GM18858 (cell line): ENCODE data around the gene SLC49A3.
"Not testable (repeated sequence)": the region's sequence is repeated elsewhere in the genome, so short reads cannot be mapped to it uniquely, and the experiment has no call there.

Experiments
- ATAC-seq: cut with Tn5 transposase; IDR thresholded peaks from one replicate; pipeline ENCODE4 v1.9.1; 2021; ENCODE audit not compliant: unreplicated experiment

The SLC49A3 gene

GRCh38 chr4:703336-704197 is 14.6 kb upstream of the SLC49A3 start:
- no peak for ATAC-seq

GRCh38 chr4:702618-703048 is 13.7 kb upstream of the SLC49A3 start:
- no peak for ATAC-seq

DNA sequence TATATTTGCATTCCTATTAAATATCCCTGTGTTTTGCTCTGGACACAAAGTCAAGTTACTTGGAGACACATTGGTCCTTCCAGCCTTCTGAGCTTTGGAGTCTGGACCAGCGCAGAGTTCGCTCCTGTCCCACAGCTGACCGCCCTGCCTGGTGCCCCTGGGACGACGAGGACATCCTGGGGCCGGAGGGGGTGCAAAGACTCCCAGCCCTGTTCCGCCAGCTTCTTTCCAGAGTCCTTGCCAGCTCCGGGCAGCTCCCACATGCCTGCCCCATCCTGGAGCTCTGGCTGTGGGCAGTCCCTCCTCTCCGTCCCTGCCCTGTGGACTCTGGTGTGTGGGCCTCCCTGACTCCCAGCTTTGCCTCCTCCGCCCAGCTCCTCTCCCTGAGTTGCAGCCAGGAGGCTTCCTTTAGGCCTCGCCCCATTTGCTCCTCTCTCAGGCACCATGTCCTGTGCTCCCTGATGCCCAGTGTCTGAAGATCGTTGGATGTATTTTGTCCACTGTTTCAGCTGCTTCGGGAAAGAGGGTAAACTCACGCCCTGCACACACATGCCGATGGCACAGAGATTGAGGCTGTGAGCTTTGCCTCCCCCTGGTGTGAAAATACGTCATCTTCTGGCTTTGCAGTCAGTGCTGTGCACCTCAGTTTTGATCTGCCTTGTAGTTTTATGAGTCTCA is 11.8 kb upstream of the SLC49A3 start:
- no peak for ATAC-seq

- no peak for ATAC-seq
Measured at GRCh38 chr4:699816-700580, 11.0 kb upstream of the SLC49A3 start.

DNA sequence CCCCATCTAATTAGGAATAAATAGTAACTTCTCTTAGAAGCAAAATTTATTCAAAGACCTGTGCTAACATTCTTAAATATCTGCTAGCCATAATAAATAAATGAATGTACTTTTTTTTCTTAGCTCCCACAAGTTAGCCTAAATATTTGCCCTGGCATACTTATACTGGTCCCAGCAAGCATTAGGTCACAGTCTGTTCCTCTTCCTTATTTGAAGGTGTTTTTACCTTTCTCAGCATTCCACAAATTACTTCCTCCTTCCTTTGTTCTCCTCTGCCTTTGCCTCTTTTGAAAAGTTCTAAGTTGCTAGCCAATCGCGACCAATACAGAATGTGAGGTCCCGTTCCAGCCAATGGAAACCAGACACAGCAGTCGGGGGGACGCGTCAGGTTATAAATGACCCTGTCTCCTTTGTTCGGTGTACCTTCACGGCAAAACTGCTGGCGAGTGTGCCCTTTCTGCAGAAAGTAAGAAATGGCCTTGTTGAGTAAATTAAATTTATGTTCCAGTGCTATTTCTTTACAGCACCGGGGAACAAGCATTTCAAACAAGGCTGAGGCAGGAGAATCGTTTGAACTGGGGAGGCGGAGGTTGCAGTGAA is 5.5 kb upstream of the SLC49A3 start:
- ATAC-seq: not testable (repeated sequence)

- no peak for ATAC-seq
Measured at GRCh38 chr4:692771-693554, 4.0 kb upstream of the SLC49A3 start.

GRCh38 chr4:689723-690122 is 772 bp upstream of the SLC49A3 start:
- ATAC-seq: no peak

GRCh38 chr4:687971-688853 is 739 bp downstream of the SLC49A3 start:
- ATAC-seq: no peak

GRCh38 chr4:687048-687970 is 1.6 kb downstream of the SLC49A3 start:
- ATAC-seq: no peak

- ATAC-seq: no peak
Measured at GRCh38 chr4:686413-687040, 2.4 kb downstream of the SLC49A3 start.

DNA sequence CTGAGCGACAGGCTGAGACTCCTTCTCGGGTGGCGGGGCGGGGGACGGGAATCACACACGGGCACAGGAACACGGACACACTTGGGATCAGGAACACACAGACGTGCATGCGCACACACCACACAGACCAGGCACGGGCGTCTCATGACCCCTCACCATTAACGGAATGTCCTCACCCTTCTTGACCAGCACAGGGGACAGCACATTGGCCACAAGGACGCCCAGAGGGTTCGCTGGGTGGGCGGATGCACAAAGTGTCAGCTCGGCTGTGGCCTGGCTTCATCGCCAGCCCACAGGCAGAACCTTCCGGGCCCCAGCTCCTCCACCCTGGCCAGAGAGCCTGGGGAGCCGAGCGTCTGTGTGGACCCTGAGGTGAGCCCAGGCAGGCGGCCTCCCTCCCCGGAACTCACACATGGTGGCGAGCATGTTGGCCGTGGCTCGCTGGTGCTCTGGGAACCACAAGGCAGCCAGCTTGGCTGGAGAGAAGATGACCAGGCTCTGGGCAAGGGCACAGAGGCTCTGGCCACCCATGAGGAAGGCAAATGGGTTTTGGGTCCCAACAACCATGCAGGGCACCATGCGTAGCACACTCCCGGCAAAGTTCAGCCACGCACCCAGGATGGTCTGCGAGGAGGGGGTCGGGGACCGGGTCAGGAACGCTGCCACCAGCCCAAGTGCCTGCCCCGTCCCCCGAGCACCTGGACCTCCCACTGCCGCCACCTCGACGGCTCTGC is 3.1 kb downstream of the SLC49A3 start:
- ATAC-seq: no peak

DNA sequence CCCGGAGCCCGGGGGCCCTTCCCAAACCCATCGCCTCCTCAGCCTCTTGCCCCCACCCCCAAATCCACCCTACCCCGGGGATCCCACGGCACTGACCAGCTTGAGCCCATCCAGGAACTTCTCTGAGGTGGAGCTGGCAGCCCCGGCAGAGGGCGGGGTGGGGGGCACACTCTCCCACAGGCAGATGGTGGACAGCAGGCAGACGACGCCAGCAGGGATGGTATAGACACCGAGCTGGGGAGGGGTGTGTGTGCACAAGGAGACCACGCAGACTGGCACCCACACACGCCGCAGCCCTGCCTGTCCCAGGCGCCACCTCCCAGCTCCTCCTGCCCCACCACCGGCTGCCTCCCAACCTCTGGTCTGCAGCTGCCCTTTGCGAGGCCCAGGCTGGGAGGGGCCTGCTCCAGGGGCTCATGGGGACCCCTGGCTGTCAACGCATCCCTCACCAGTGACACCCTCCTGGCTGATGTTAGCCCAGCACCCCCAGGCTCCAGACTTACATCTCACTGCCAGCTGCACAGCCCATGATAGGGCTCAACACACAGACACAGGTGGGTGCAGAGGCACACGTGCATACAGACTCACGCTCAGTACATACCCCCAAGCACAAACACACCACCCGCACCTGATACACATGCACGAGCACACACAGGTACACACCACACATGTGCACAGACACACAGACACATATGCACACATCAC is 4.2 kb downstream of the SLC49A3 start:
- no peak for ATAC-seq

DNA sequence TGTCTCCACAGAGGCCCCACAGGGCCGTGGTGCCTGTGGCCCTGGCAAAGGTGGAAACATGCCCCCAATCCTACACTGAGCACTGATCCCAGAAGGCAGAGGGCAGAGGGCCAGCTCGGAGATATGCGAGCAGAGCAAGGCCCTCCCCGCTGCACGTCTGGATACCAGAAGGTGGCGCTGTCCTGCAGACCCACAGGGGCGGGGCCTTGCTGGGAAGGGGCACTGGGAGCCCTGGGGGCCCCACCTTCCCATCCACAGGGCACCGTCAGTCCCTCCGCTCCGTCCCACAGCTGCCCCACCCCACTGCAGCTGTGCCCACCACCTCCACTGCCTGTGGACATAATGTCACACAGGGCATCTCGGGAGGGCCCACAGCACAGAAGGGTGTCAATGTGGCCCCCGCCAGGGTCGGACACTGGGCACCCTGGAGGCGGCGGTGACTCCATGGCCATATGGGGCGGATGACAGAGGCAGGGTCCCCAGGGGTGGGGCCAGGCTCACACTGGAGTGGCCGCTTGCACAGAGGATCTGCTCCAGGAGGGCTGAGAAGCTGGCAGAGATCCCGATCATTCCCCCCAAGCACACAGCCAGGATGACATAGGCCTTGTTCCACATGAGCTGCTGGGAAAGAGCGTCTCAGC is 4.8 kb downstream of the SLC49A3 start:
- no peak for ATAC-seq

DNA sequence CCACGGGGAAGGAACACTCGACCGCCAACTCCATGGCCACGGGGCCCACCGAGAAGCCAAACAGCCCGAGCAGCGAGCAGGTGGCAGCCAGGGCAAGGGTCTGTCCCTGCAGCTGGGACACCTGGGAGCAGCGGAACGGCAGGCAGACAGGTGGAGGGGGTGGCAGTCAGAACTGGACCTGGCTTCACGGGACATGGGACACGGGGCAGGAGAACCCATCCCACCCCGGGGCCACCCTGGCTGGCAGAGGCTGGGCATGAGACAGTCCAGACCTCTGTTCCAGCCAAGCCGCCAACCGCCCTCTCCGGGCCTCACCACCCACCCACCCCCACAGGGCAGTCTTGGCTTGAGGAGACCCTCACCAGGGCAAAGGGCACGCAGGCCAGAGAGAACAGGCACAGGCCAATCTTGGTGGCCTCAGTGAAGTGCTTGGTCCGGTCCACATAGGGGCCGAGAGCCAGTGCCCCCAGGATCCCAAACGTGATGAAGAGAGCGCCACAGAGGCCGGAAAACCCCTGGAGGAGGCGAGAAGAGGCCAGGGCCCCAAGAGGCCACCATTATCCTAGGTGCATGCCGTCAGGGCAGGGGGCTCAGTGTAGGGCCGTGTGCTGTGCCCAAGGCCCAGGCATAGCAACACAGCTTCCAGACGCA is 5.6 kb downstream of the SLC49A3 start:
- ATAC-seq: no peak

DNA sequence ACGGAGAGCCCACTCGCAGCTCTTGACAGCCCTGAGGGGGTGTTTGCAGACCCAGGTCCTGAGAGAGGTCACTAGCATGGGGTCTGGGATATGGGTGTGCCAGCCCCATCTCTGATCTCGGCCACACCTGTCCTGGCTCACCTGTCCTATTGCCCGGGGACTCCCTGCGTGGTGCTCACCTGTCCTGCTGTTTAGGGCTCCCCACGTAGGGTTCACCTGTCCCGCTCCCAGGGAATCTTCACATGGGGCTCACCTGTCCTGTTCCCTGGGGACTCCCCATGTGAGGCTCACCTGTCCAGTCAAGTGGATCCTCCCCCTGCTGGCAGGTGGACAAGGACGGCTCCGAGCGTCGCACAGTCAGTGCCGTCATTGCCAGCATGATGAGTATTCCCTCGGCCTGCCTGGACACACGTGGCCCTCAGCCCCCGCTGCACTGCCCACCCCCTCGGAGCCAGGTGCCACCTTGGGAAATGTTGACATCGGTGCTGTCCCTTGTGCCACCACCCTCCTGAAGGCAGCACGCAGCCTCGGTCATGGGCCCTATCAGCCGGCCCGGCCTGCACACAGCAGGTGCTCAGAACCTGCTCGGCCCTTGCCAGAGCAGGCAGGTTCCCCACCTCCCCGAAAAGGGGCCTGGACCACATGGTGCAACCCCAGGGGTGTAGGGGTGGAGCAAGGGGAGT is 6.3 kb downstream of the SLC49A3 start:
- no peak for ATAC-seq
